ENCODE results near the gene HCFC1R1. TPM values are rescaled to one million over a fixed set of nuclear protein-coding genes. Genes with fewer than 3 reads are reported as not detected.

Gene HCFC1R1
- total and polyA plus RNA-seq, 5 donors from 2014 or later: 12.9 to 20.7 (median 18.2) TPM

- H3K27me3 Mint-ChIP-seq: peaks cover 26% of the 10 kb centered on the region
- Histone ChIP-seq H3K9me3 (ENCODE audit: control insufficient read depth in 2 of 2, low read length in 2 of 2) (no peaks in the 10 kb centered on the region), H3K4me1 (ENCODE audit: control insufficient read depth, insufficient read depth, low read length, poor library complexity, severe bottlenecking) (peaks cover 10% of the 10 kb centered on the region), H3K27me3 (ENCODE audit: control insufficient read depth, insufficient read depth, low read length) (no peaks in the 10 kb centered on the region), H3K27ac (ENCODE audit: insufficient read depth, low read length, poor library complexity, severe bottlenecking) (no peak overlapping the region), H3K36me3 (ENCODE audit: control insufficient read depth, insufficient read depth, low read length) (no peaks in the 10 kb centered on the region), H3K4me3 (ENCODE audit: low read depth, low read length) (no peak overlapping the region)
- no peak overlapping the region for H3K4me3 Mint-ChIP-seq
- ATAC-seq (ENCODE audit: low read depth in 2 of 2) (no peak), DNase-seq (no peak)
- H3K27ac Mint-ChIP-seq: no peak overlapping the region
- peaks cover 0 to 13% (median 2%) of the 10 kb centered on the region in 4 donors for H3K4me1 Mint-ChIP-seq
- H3K36me3 Mint-ChIP-seq: no peaks in the 10 kb centered on the region
- H3K9me3 Mint-ChIP-seq: no peaks in the 10 kb centered on the region
Observed at GRCh38 chr16:3013491-3013951, 10.2 kb downstream of the HCFC1R1 start.

DNA sequence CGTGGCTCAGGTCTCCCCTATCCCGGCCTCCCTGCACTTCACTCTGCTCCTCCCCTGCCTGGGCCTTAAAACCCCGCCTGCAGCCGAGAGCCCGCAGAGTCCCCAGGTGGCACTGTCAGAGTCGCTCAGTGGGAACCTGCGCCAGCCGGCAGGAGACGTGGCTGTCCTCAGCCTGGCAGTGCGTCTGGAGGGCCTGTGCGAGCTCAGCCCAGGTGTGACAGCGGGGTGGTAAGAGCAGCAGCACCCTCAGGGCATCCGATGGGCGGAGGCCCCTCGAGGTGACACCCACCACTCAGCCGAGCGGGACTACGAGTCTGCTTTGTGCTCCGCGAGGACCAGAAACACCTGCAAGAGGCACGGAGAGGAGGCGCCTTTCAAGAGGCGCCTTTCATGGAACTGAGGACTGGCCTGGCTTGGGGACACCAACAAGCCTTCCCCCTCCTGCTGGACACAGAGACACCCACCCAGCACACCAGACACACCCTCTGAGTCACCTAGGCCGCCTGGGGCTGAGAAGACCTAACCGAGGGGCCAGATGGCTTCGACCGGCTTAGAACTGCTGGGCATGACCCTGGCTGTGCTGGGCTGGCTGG, 10.8 kb downstream of the HCFC1R1 start, which contains the start of gene CLDN9:
TSS of gene CLDN9 (plus strand) at position 96 of the 593 bp plus-strand sequence. CDS start at position 536, 440 bp downstream.
- peaks cover 31% of the 10 kb centered on the region for H3K27me3 Mint-ChIP-seq
- H3K4me3 ChIP-seq (ENCODE audit: low read depth, low read length): no peak within 1 kb of the TSS
- H3K4me3 Mint-ChIP-seq: peak within 1 kb of the TSS in 1 of 4 donors; percentile 32
- no peaks in the 10 kb centered on the region for H3K36me3 Mint-ChIP-seq
- H3K27me3 ChIP-seq (ENCODE audit: control insufficient read depth, insufficient read depth, low read length): no peaks in the 10 kb centered on the region
- no peak within 1 kb of the TSS for H3K27ac Mint-ChIP-seq
- H3K4me1 ChIP-seq (ENCODE audit: control insufficient read depth, insufficient read depth, low read length, poor library complexity, severe bottlenecking): peaks cover 12% of the 10 kb centered on the region
- no peaks in the 10 kb centered on the region for H3K9me3 Mint-ChIP-seq
- no peaks in the 10 kb centered on the region for H3K9me3 ChIP-seq (ENCODE audit: control insufficient read depth in 2 of 2, low read length in 2 of 2)
- no peaks in the 10 kb centered on the region for H3K36me3 ChIP-seq (ENCODE audit: control insufficient read depth, insufficient read depth, low read length)
- DNase-seq: no peak
- no peak within 1 kb of the TSS for H3K27ac ChIP-seq (ENCODE audit: insufficient read depth, low read length, poor library complexity, severe bottlenecking)
- H3K4me1 Mint-ChIP-seq: peaks cover 0 to 13% (median 5%) of the 10 kb centered on the region in 4 donors
- ATAC-seq (ENCODE audit: low read depth in 2 of 2): no peak

- H3K27ac ChIP-seq (ENCODE audit: insufficient read depth, low read length, poor library complexity, severe bottlenecking): no peak overlapping the region
- H3K27me3 ChIP-seq (ENCODE audit: control insufficient read depth, insufficient read depth, low read length): no peaks in the 10 kb centered on the region
- no peaks in the 10 kb centered on the region for H3K9me3 Mint-ChIP-seq
- H3K4me1 Mint-ChIP-seq: peaks cover 0 to 19% (median 8%) of the 10 kb centered on the region in 4 donors
- peaks cover 18% of the 10 kb centered on the region for H3K4me1 ChIP-seq (ENCODE audit: control insufficient read depth, insufficient read depth, low read length, poor library complexity, severe bottlenecking)
- ATAC-seq (ENCODE audit: low read depth in 2 of 2) (no peak), DNase-seq (no peak)
- no peak overlapping the region for H3K27ac Mint-ChIP-seq
- peak overlapping the region in 1 of 4 donors; percentile 32 for H3K4me3 Mint-ChIP-seq
- no peak overlapping the region for H3K4me3 ChIP-seq (ENCODE audit: low read depth, low read length)
- H3K27me3 Mint-ChIP-seq: peaks cover 34% of the 10 kb centered on the region
- H3K36me3 Mint-ChIP-seq: no peaks in the 10 kb centered on the region
- no peaks in the 10 kb centered on the region for H3K9me3 ChIP-seq (ENCODE audit: control insufficient read depth in 2 of 2, low read length in 2 of 2)
- H3K36me3 ChIP-seq (ENCODE audit: control insufficient read depth, insufficient read depth, low read length): no peaks in the 10 kb centered on the region
Observed at GRCh38 chr16:3012246-3012645, 11.5 kb downstream of the HCFC1R1 start.

- Histone ChIP-seq H3K4me1 (ENCODE audit: control insufficient read depth, insufficient read depth, low read length, poor library complexity, severe bottlenecking) (peaks cover 24% of the 10 kb centered on the region), H3K27ac (ENCODE audit: insufficient read depth, low read length, poor library complexity, severe bottlenecking) (no peak overlapping the region), H3K9me3 (ENCODE audit: control insufficient read depth in 2 of 2, low read length in 2 of 2) (no peaks in the 10 kb centered on the region), H3K4me3 (ENCODE audit: low read depth, low read length) (no peak overlapping the region), H3K27me3 (ENCODE audit: control insufficient read depth, insufficient read depth, low read length) (no peaks in the 10 kb centered on the region), H3K36me3 (ENCODE audit: control insufficient read depth, insufficient read depth, low read length) (no peaks in the 10 kb centered on the region)
- no peak for ATAC-seq (ENCODE audit: low read depth in 2 of 2)
- Mint-ChIP-seq H3K4me1 (peaks cover 0 to 26% (median 14%) of the 10 kb centered on the region in 4 donors), H3K27me3 (peaks cover 34% of the 10 kb centered on the region), H3K36me3 (no peaks in the 10 kb centered on the region), H3K27ac (no peak overlapping the region), H3K4me3 (peak overlapping the region in 1 of 4 donors; percentile 8), H3K9me3 (no peaks in the 10 kb centered on the region)
- DNase-seq: no peak
Observed at GRCh38 chr16:3010510-3010909, 13.2 kb downstream of the HCFC1R1 start.

GRCh38 chr16:3009568-3010390, 14.0 kb downstream of the HCFC1R1 start:
- Mint-ChIP-seq H3K27me3 (peaks cover 31% of the 10 kb centered on the region), H3K9me3 (no peaks in the 10 kb centered on the region), H3K27ac (no peak overlapping the region), H3K36me3 (no peaks in the 10 kb centered on the region), H3K4me3 (peak overlapping the region in 2 of 4 donors; percentile 8 to 38), H3K4me1 (peaks cover 0 to 29% (median 15%) of the 10 kb centered on the region in 4 donors)
- H3K9me3 ChIP-seq (ENCODE audit: control insufficient read depth in 2 of 2, low read length in 2 of 2): no peaks in the 10 kb centered on the region
- DNase-seq (no peak), ATAC-seq (ENCODE audit: low read depth in 2 of 2) (no peak)
- no peaks in the 10 kb centered on the region for H3K36me3 ChIP-seq (ENCODE audit: control insufficient read depth, insufficient read depth, low read length)
- H3K27ac ChIP-seq (ENCODE audit: insufficient read depth, low read length, poor library complexity, severe bottlenecking): no peak overlapping the region
- H3K27me3 ChIP-seq (ENCODE audit: control insufficient read depth, insufficient read depth, low read length): no peaks in the 10 kb centered on the region
- no peak overlapping the region for H3K4me3 ChIP-seq (ENCODE audit: low read depth, low read length)
- peaks cover 28% of the 10 kb centered on the region for H3K4me1 ChIP-seq (ENCODE audit: control insufficient read depth, insufficient read depth, low read length, poor library complexity, severe bottlenecking)

DNA sequence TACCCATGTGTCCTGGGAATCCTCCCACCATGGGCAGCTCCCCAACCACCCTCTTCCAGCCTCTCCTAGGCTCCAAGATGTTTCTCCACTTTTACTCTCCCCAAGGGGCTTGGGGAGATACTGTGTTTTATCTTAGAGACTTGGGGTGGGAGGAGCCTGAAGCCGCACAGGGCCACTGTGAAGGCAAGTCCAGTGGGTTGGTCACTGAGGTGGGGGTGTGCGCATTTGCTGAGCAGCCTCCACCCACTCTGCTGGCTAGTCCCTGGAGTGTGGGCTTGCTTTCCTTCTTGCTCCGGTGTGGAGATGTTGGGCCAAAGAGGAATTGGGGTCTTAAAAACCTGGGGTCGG, 15.1 kb downstream of the HCFC1R1 start:
- Mint-ChIP-seq H3K4me3 (peak overlapping the region in 2 of 4 donors; percentile 3 to 81), H3K27me3 (peaks cover 26% of the 10 kb centered on the region), H3K27ac (no peak overlapping the region), H3K4me1 (peaks cover 3 to 33% (median 16%) of the 10 kb centered on the region in 4 donors), H3K36me3 (no peaks in the 10 kb centered on the region), H3K9me3 (no peaks in the 10 kb centered on the region)
- Histone ChIP-seq H3K27ac (ENCODE audit: insufficient read depth, low read length, poor library complexity, severe bottlenecking) (no peak overlapping the region), H3K9me3 (ENCODE audit: control insufficient read depth in 2 of 2, low read length in 2 of 2) (no peaks in the 10 kb centered on the region), H3K27me3 (ENCODE audit: control insufficient read depth, insufficient read depth, low read length) (no peaks in the 10 kb centered on the region), H3K36me3 (ENCODE audit: control insufficient read depth, insufficient read depth, low read length) (no peaks in the 10 kb centered on the region), H3K4me3 (ENCODE audit: low read depth, low read length) (no peak overlapping the region), H3K4me1 (ENCODE audit: control insufficient read depth, insufficient read depth, low read length, poor library complexity, severe bottlenecking) (peaks cover 30% of the 10 kb centered on the region)
- no peak for DNase-seq
- no peak for ATAC-seq (ENCODE audit: low read depth in 2 of 2)

DNA sequence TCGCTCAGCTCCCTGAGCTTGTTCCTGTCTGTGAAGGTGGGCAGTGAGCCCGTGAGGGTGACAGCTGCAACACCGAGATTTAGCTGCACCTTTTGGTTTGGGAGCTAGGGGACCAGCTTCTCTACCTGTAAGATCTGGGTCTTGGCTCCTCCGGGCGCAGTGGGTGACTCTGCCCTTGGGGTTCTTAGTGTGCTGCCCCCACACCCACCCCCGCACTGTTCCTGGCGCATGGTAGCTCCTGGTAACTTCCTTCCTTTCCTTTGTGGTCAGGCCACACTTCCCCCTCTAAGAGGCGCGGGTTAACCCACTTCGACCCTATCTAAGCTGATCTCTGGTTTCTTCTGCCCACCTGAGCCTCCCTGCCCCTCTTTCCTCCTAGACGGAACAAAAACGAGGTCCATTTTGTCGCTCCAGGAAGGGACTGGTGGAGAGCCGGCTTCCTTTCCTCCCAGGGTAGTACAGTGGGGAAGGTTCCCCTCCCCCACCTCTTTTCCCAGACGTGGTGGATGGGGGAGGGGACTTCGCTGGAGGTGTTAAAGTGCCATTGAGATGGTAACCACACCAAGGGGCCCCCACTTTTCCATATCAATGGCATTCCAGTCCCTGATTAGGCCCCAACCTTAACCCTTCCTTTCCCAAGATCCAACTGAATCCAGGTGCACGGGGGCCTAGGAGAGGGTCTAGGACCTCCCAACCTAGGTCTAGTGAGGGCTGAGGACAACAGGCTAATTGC, 15.6 kb downstream of the HCFC1R1 start:
- Mint-ChIP-seq H3K27ac (peak overlapping the region in 2 of 3 donors; percentile 10 to 42), H3K9me3 (no peaks in the 10 kb centered on the region), H3K27me3 (peaks cover 26% of the 10 kb centered on the region), H3K36me3 (no peaks in the 10 kb centered on the region), H3K4me1 (peaks cover 5 to 33% (median 17%) of the 10 kb centered on the region in 4 donors), H3K4me3 (peak overlapping the region; percentile 68 to 81 (median 76))
- no peaks in the 10 kb centered on the region for H3K9me3 ChIP-seq (ENCODE audit: control insufficient read depth in 2 of 2, low read length in 2 of 2)
- no peaks in the 10 kb centered on the region for H3K36me3 ChIP-seq (ENCODE audit: control insufficient read depth, insufficient read depth, low read length)
- H3K4me3 ChIP-seq (ENCODE audit: low read depth, low read length): no peak overlapping the region
- no peak overlapping the region for H3K27ac ChIP-seq (ENCODE audit: insufficient read depth, low read length, poor library complexity, severe bottlenecking)
- peaks cover 33% of the 10 kb centered on the region for H3K4me1 ChIP-seq (ENCODE audit: control insufficient read depth, insufficient read depth, low read length, poor library complexity, severe bottlenecking)
- ATAC-seq (ENCODE audit: low read depth in 2 of 2) (no peak), DNase-seq (peak in 1 of 3 donors; percentile 28)
- no peaks in the 10 kb centered on the region for H3K27me3 ChIP-seq (ENCODE audit: control insufficient read depth, insufficient read depth, low read length)
